DOHH2 (cell line): Measurements from ENCODE around the gene MYL6.
A peak's percentile ranks its signal among the peaks of the same experiment; 100 is the strongest.

Source experiments
- H3F3A ChIP-seq: fragments of 200-600 bp; sonication (generic), shearing (Covaris generic); 2 replicates; pipeline ENCODE4 v1.6.0; 2016; ENCODE audit warnings: antibody characterized with exemption, mild to moderate bottlenecking; ENCODE audit not compliant: control insufficient read depth, insufficient read depth
- H3K27ac ChIP-seq: fragments of 200-600 bp; sonication (generic); 2 replicates; pipeline ENCODE4 v1.5.1; 2014; ENCODE audit warnings: low read depth, mild to moderate bottlenecking, low read length, moderate library complexity
- H3K27me3 ChIP-seq: fragments of 200-600 bp; sonication (generic); 2 replicates; pipeline ENCODE4 v1.6.1; 2014; ENCODE audit warnings: mild to moderate bottlenecking, low read length, mixed read lengths; ENCODE audit not compliant: control insufficient read depth
- H3K36me3 ChIP-seq: fragments of 200-600 bp; sonication (generic); 2 replicates; pipeline ENCODE4 v1.6.1; 2014; ENCODE audit warnings: mild to moderate bottlenecking, low read length, moderate library complexity, mixed read lengths; ENCODE audit not compliant: control insufficient read depth
- H3K4me1 ChIP-seq: fragments of 200-600 bp; sonication (generic); 2 replicates; pipeline ENCODE4 v1.6.1; 2014; ENCODE audit warnings: mild to moderate bottlenecking, low read length, mixed read lengths; ENCODE audit not compliant: control insufficient read depth
- H3K4me2 ChIP-seq: fragments of 200-600 bp; sonication (generic); 2 replicates; pipeline ENCODE4 v1.6.0; 2014; ENCODE audit warnings: mild to moderate bottlenecking, low read length, moderate library complexity
- H3K4me3 ChIP-seq: fragments of 200-600 bp; sonication (generic); 2 replicates; pipeline ENCODE4 v1.5.1; 2014; ENCODE audit warnings: mild to moderate bottlenecking, low read length, mixed read lengths
- H3K79me2 ChIP-seq: fragments of 200-600 bp; sonication (generic); 2 replicates; pipeline ENCODE4 v1.6.1; 2014; ENCODE audit warnings: mild to moderate bottlenecking, low read length, mixed read lengths; ENCODE audit not compliant: control insufficient read depth
- H3K9me2 ChIP-seq: fragments of 200-600 bp; sonication (generic); replicated peaks from 2 replicates; pipeline ENCODE4 v1.6.1; 2014; ENCODE audit warnings: mild to moderate bottlenecking, low read length, mixed read lengths; ENCODE audit not compliant: control insufficient read depth
- H3K9me3 ChIP-seq: fragments of 200-600 bp; sonication (generic); 2 replicates; pipeline ENCODE4 v1.6.1; 2014; ENCODE audit warnings: antibody characterized with exemption, low read length, mixed read lengths; ENCODE audit not compliant: control insufficient read depth, insufficient read depth
- H4K20me1 ChIP-seq: fragments of 200-600 bp; sonication (generic); 2 replicates; pipeline ENCODE4 v1.6.0; 2014; ENCODE audit warnings: low read depth, mild to moderate bottlenecking, antibody characterized with exemption, low read length, moderate library complexity; ENCODE audit not compliant: control insufficient read depth, insufficient read depth
- EZH2phosphoT487 ChIP-seq: fragments of 200-600 bp; sonication (generic); IDR thresholded peaks from 2 replicates; pipeline ENCODE4 v1.6.1; 2017; ENCODE audit warnings: borderline replicate concordance, mild to moderate bottlenecking, antibody characterized with exemption, low read length, moderate library complexity, mixed read lengths
- TF ChIP-seq, protein P1 (sequence below): fragments of 200-600 bp; sonication (generic); IDR thresholded peaks from one replicate; pipeline ENCODE4 v1.5.1; 2014; ENCODE audit warnings: antibody characterized with exemption, mild to moderate bottlenecking, low read depth, low read length; ENCODE audit not compliant: poor library complexity, severe bottlenecking

The MYL6 gene

GRCh38 chr12:56189918-56190694, 31.9 kb downstream of the MYL6 start:
- Histone ChIP-seq H3K36me3 (peaks cover 37% of the 10 kb centered on the region), H3F3A (peaks cover 17% of the 10 kb centered on the region), H3K27ac (peak overlapping the region; percentile 77), H3K4me1 (peaks cover 42% of the 10 kb centered on the region), H3K79me2 (peaks cover 37% of the 10 kb centered on the region), H3K4me3 (peak overlapping the region; percentile 90), H3K9me3 (no peaks in the 10 kb centered on the region), H4K20me1 (peaks cover 8% of the 10 kb centered on the region; the same call in 1 of the 2 replicates), H3K27me3 (no peaks in the 10 kb centered on the region), H3K4me2 (peak overlapping the region; percentile 85), H3K9me2 (no peaks in the 10 kb centered on the region)
- TF ChIP-seq, protein P1, sequence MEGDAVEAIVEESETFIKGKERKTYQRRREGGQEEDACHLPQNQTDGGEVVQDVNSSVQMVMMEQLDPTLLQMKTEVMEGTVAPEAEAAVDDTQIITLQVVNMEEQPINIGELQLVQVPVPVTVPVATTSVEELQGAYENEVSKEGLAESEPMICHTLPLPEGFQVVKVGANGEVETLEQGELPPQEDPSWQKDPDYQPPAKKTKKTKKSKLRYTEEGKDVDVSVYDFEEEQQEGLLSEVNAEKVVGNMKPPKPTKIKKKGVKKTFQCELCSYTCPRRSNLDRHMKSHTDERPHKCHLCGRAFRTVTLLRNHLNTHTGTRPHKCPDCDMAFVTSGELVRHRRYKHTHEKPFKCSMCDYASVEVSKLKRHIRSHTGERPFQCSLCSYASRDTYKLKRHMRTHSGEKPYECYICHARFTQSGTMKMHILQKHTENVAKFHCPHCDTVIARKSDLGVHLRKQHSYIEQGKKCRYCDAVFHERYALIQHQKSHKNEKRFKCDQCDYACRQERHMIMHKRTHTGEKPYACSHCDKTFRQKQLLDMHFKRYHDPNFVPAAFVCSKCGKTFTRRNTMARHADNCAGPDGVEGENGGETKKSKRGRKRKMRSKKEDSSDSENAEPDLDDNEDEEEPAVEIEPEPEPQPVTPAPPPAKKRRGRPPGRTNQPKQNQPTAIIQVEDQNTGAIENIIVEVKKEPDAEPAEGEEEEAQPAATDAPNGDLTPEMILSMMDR = peak; percentile 26
- TF ChIP-seq EZH2phosphoT487 = no peak

- H3K4me1 ChIP-seq = peaks cover 42% of the 10 kb centered on the region
- no peaks in the 10 kb centered on the region for H3K27me3 ChIP-seq
- no peaks in the 10 kb centered on the region for H3K9me3 ChIP-seq
- H3F3A ChIP-seq = peaks cover 17% of the 10 kb centered on the region
- H3K79me2 ChIP-seq = peaks cover 35% of the 10 kb centered on the region
- H3K9me2 ChIP-seq = no peaks in the 10 kb centered on the region
- peaks cover 31% of the 10 kb centered on the region for H3K36me3 ChIP-seq
- peak overlapping the region; percentile 90 for H3K4me3 ChIP-seq
- peaks cover 8% of the 10 kb centered on the region; the same call in 1 of the 2 replicates for H4K20me1 ChIP-seq
- TF ChIP-seq, protein P1 = no peak
- no peak for TF ChIP-seq EZH2phosphoT487
- H3K4me2 ChIP-seq = peak overlapping the region; percentile 85
- H3K27ac ChIP-seq = peak overlapping the region; percentile 77
These were observed 32.6 kb downstream of the MYL6 start for GRCh38 chr12:56190695-56191155.

DNA sequence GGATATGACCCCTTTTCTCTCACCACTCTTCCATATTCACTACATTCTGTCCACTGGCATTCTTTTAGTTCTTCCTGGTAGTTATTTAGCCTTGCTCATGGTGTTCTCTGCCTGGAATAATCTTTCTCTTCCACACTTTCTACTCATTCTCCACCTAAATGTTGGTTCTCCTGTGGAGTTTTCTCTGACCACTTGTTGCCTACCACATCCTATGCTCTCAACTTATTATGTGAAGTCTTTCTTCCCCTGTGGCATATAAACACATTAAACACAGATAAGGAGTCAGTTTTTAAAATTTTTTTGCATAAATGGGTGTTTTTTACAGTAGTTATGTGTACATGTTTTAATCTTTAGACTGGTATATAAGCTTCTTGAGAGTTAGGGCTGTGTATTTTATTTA, 34.4 kb downstream of the MYL6 start:
- H3K79me2 ChIP-seq = peaks cover 17% of the 10 kb centered on the region
- H4K20me1 ChIP-seq = peaks cover 8% of the 10 kb centered on the region; the same call in 1 of the 2 replicates
- H3K9me2 ChIP-seq = no peaks in the 10 kb centered on the region
- H3K27ac ChIP-seq = no peak overlapping the region
- peaks cover 17% of the 10 kb centered on the region for H3F3A ChIP-seq
- H3K36me3 ChIP-seq = peaks cover 13% of the 10 kb centered on the region
- H3K4me3 ChIP-seq = no peak overlapping the region
- H3K9me3 ChIP-seq = no peaks in the 10 kb centered on the region
- no peak overlapping the region for H3K4me2 ChIP-seq
- no peak for TF ChIP-seq EZH2phosphoT487
- TF ChIP-seq, protein P1 = no peak
- peaks cover 34% of the 10 kb centered on the region for H3K4me1 ChIP-seq
- no peaks in the 10 kb centered on the region for H3K27me3 ChIP-seq
